HG02623 (cell line): Measurements from ENCODE around the gene CXCR3.

Source experiments
- ATAC-seq: cut with Tn5 transposase; IDR thresholded peaks from one replicate; pipeline ENCODE4 v1.9.1; 2021; ENCODE audit warnings: moderate library complexity; ENCODE audit not compliant: unreplicated experiment

Gene CXCR3

GRCh38 chrX:71637253-71637618, 18.9 kb upstream of the CXCR3 start:
- ATAC-seq: no peak

DNA sequence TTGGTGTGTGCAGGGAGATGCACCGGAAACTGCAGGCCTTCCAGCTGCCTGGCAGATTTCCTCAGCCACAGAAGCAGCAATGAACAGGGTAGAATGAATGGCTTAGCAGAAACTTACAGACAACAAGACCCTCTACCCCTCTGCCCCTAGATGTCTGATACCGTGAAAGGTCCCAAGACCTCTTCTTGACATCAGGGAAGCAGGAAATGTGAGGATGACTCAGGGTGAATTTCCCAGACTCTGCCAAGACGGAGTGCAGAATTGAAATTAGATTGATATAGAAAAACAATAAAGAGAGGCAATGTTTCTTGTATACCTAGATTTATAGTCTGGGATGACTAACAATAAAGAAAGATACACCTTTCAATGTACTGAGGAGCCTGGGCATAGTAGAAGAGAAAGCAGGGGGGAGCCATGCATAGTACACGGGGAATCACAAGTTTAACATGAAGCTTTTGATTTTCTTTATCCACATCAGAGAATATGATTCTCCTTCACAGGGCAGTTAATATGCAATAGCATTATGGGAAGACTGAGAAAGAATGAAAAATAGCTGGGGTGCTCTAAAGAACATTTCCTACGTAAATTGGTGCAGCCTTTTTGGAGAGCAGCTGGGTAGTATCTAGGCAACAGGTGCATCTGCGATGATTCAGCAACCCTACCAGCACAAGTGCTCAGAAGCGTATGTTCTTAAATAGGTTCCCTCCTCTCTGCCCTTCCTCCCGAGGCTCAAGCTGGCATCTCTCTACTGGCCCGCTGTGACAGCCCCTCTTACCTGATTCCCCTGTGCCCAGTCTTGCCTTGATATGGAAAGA, 18.3 kb upstream of the CXCR3 start:
- no peak for ATAC-seq

DNA sequence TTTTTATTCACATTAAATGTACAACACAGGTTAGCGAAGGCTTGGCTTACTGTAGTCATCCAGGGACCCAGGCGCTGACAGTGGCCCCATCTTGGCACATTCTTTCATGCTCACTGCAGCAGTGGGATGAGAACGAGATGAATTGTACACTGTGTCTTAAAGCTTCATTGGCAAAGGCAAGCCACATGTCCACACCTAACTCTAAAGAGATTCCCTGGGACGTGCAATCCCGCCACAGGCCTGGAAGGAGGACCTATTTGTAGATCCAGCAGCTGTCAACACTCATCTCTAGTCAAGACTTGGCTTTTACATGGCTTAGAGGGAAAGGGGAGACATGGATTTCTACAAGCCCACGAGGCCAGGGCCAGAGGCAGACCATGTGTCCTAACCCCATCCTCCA, 16.1 kb upstream of the CXCR3 start:
- ATAC-seq: no peak

DNA sequence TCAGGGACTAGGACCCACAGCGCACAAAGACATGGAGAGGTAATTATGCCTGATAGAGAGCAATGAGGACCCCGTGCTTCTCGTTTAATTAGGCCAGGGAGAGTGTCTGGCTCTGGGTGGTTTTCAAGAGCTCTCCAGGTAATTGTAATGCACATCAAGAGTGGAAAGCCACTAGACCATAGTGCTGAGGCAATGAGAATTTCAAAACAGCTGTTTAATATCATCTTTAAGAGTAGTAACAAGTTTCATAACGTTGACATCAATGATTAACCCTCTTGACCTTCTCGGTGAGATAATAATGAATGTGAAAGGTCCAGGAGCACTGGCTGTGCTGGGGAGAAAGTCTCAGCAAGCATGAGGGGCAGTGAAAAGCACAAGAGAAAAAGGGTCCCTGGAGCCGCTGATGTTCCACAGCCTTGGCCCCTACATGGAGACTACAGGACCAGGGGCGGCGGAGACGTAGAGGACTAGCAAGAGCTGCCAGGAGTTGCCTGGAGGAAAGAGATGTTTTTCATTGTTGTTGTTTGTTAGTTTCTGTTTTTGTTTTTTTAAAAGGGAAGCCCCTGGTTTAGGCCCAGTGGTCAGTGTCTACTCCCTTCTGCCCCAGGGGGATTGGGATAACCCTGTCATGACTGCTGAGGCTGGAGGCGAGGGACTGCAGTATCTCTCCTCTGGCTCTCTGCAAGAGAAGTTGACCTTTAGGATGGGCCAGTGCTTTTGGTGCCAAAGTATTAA, 14.8 kb upstream of the CXCR3 start:
- ATAC-seq: no peak

DNA sequence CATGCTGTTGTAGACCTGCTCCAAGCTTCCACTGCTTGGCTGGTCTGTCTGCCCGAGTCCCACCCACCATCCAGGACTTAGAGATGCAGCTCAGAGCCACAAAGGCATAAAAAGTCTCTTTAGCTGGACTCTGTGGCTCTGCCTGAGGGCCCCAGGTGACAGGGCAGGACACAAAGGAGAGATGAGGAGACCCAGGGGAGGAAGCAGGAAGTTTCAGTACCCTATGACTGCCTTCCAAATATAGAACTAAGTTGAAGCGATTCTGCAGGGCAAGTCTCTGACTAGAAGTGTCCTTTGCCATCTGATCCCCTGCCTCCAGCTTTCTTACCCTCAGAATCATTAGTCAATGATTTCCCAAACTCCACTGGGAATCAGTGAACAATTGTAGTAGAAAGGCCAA, 11.2 kb upstream of the CXCR3 start:
- ATAC-seq: no peak

GRCh38 chrX:71627588-71628404, 9.5 kb upstream of the CXCR3 start:
- no peak for ATAC-seq

- no peak for ATAC-seq
These were observed 8.3 kb upstream of the CXCR3 start for GRCh38 chrX:71626576-71626975.

DNA sequence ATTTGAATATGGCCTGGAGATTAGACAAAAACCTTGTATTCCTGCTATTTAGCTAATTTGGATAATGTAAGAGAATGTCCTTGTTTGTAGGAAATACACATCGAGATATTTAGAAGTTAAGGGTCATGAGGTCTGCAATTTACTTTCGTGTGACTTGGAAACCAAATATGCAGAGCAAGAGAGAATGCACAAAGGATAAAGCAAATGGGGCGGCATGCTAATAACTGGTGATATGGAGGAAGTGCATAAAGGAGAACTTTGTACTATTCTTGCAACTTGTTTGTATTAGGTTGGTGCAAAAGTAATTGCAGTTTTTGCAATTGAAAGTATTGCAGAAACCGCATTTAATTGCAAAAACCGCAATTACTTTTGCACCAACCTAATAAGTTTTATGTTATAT, 7.2 kb upstream of the CXCR3 start:
- ATAC-seq: no peak

DNA sequence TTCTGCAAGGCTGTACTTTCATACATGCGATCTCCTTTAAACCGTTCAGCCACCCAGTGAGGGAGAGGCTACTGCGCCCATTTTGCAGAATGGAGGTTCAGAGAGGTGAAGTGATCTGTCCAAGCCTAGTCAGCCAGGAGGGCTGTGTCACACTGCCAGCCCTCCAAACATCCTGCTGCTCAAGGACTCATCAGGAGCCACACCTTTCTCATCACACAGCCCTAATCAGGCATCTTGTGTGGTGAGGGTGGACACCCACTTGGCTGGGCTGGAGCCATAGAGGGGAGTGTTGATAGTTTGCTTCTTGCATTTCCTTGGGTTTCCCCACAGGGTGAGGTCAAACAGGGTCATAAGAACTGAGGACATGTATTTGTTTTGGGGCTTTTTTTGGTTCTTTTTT, 5.4 kb upstream of the CXCR3 start:
- ATAC-seq: no peak

DNA sequence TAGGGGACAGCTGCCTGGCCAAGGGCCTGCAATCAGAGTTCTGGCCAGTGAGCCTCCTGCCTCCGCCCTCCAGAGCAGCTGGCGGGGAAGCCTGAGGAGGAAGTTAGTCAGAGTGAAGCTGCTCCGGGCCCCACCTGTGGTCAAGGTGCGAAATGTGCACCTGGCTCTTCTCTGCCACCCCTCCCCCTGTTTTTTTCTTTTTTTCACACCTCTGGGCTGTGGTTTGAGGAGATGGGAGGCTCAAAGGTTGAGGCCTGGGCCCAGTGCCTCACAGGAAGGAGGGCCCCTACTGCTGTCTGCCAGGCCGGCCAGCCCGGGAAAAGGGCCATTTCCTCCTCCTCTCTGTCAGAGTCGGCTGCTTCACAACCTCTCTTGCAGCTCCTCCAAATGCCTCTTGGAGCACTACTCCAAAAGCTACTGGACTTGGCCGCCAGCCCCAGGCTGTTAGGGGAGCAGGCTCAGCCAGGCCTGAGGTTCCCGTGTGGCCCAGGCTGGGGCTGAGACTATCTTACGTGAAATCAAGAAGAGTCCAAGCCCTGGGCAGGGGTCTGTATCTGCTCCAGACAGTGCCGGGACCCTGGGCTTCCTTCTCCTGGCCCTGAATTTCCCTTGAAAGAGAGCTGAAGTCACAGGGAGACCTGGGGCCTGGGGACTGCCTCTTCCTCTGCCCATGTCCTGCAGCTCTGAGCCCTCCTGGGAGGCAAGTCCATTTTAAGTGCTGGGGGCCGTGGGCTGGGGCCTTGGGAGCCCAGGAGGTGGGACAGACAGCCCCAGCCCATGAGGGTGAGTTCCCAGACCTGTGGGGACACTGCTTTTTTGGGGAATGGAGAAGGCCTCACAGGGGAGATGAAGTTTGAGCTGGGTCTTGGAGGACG, 4.5 kb upstream of the CXCR3 start:
- peak; percentile 38 for ATAC-seq

DNA sequence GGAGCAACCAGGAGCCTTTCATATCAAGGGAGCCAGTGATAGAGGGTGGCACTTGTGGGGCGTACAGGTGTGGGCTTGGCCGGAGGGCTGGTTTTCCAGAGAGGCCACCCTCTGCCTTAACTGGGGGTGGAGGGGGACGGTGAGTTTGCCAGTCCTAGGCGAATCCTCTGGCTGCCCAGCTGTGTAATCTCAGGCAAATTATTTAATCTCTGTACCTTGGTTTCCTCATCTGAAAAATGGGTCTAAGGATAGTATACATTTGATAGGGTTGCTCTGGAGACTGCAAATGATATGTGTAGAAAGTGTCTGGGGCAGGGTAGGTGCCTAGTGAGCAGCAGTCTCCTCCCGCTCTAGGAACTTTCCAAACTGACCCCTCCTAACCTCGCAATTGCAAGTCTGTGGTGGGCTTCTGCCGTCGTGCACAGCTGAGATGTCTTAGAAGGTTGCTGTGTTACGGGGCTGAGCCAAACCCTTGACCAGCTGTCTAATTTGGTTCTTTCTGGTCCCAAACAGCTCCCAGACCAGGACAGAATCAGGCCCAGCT, 3.8 kb upstream of the CXCR3 start:
- no peak for ATAC-seq

DNA sequence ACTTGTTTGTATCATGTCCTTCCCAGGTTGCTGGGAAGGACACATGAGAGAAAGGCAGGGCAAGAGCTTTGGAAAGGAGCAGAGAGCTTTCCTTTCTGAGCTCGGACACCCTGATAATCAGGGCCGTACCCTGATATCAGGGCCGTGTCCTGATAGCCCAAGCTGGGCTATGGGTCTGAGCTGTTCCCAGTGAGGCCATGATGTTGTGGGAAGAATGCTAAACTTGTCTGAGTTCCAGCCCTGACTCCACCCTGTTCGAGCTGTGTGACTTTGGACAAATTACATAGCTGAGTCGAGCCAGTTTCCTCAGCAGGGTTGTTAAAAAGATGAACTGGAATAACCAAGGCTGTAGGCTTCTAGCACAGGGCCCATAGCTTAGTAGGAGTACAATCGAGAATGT, 3.3 kb upstream of the CXCR3 start:
- ATAC-seq: no peak

DNA sequence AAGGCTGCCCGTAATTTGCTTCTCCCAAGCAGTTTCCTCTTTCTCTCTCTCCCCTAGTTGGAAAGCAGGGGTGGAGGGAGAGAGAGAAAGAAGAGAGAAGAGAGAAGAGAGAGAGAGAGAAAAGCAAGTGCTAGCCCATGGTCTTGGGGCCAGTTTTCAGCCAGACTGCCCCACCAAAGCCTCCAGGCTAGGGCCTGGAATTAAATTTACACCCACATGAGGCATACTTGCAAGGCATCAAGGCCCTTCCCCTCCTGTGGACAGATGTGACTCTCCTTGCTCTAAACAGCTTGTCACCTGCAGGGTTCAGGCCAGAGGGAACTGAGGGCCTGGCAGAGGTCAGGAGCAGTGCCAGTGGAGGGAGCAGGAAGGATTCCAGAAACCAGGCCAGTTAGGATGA, 1.7 kb upstream of the CXCR3 start:
- ATAC-seq: no peak

- ATAC-seq: no peak
These were observed 882 bp upstream of the CXCR3 start for GRCh38 chrX:71619193-71619592.

GRCh38 chrX:71618787-71619186, 476 bp upstream of the CXCR3 start:
- no peak for ATAC-seq

GRCh38 chrX:71617742-71618141, 569 bp downstream of the CXCR3 start:
- ATAC-seq: no peak

DNA sequence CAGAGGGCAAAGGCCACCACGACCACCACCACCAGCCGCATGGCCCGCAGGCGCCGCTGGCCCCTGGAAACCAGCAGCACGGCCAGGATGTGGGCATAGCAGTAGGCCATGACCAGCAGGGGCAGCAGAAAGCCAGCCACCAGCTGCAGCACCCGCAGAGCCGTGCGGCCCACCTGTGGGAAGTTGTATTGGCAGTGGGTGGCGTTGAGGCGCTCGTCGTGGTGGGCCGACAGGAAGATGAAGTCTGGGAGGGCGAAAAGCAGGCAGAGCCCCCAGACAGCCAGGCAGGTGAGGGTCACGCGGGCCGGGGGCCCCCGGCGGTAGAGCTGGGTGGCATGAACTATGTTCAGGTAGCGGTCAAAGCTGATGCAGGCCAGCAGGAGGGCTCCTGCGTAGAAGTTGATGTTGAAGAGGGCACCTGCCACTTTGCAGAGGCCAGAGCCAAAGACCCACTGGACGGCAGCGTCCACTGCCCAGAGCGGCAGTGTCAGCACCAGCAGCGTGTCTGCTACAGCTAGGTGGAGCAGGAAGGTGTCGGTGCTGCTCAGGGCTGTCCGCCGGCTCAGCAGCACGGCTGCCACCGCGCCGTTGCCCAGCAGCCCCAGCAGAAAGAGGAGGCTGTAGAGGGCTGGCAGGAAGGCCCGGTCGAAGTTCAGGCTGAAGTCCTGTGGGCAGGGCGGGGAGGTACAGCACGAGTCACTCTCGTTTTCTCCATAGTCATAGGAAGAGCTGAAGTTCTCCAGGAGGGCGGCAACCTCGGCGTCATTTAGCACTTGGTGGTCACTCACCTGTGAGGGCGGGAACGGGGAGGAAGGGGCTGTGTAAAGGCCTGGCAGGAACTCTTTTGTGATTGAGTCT, 1.4 kb downstream of the CXCR3 start:
- ATAC-seq: no peak

- ATAC-seq: no peak
These were observed 2.4 kb downstream of the CXCR3 start for GRCh38 chrX:71615954-71616353.

DNA sequence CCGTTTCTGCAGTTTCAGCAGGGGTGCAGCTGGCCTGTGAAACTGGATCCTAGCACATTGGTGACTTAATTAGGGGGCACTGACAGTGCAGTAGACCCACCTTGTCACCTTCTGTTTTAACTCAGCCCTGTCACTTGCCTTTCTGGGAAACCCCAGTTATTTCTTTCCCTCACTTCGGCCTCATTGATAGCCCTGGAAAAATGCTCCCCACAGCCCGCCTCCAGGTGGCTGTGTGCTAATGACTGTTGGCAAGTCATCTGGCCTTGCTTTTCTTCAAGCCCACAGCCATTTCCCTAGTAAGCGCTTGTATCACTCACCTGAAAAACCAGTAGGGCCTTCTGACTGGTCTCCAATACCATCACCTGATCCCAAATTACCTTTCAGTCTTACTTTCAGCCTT, 3.3 kb downstream of the CXCR3 start:
- ATAC-seq: no peak

DNA sequence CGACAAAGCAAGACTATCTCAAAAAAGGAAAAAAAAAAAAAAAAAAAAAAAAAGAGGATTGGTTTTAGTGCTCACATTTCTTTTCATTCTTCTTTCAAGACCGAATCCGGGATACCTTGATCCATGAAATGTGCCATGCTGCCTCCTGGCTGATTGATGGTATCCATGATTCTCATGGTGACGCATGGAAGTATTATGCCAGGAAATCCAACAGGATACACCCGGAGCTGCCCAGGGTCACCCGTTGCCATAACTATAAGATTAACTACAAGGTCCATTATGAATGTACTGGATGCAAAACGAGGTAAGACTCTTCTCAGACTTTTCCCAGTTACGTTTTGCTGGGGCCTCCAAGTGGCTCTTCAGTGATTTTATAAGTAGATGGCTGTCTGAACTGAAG, 6.1 kb downstream of the CXCR3 start:
- ATAC-seq: no peak
